GM10248 (cell line): Measurements from ENCODE around the gene PLEKHH3.
A peak's percentile ranks its signal among the peaks of the same experiment; 100 is the strongest.

Experiments used
- CTCF ChIA-PET: fragments of 300-600 bp; sonication (Branson Sonifier 250); formaldehyde crosslinking; extraction: SDS; loops from one replicate; lab custom pipeline; 2021; ENCODE audit warnings: antibody characterized with exemption; lab: Yijun Ruan, JAX
- POLR2A ChIA-PET: fragments of 350-650 bp; sonication (Branson Sonifier 250); formaldehyde crosslinking; extraction: SDS; loops from one replicate; lab custom pipeline; 2020; ENCODE audit warnings: antibody characterized with exemption; lab: Yijun Ruan, JAX
- DNase-seq: peaks from one replicate; pipeline ENCODE4 v3.0.0; 2012; ENCODE audit errors: extremely low spot score
- CTCF ChIP-seq: IDR thresholded peaks from 2 replicates; pipeline ENCODE4 v1.5.1; 2012; ENCODE audit warnings: mild to moderate bottlenecking, low read depth; ENCODE audit errors: extremely low read depth, missing control alignments, control extremely low read depth

The PLEKHH3 gene

GRCh38 chr17:42677921-42678781 is 1.4 kb upstream of the PLEKHH3 start:
- ChIA-PET CTCF (interaction anchor here (1.0 to 6.5 kb wide), 13 partner anchors 11 to 806 kb away, joined by 3 to 97 read pairs (median 5); partner anchors contain the start of genes DHX8, PSMC3IP, RETREG3 and TUBG1), POLR2A (no interaction called here)
- TF ChIP-seq CTCF, result no peak
- peak; percentile 89 for DNase-seq

GRCh38 chr17:42677012-42677857 is 441 bp upstream of the PLEKHH3 start:
- DNase-seq, result peak; percentile 98
- POLR2A ChIA-PET, result interaction anchor here (1.0 to 1.2 kb wide), 2 partner anchors 14 to 68 kb away, joined by 3 to 4 read pairs; partner anchors contain the start of genes RETREG3 and TUBG1
- CTCF ChIA-PET, result interaction anchor here (1.0 to 6.5 kb wide), 7 partner anchors 9 to 99 kb away, joined by 3 to 97 read pairs (median 4); partner anchors contain the start of genes PSMC3IP, RETREG3 and TUBG1
- no peak for TF ChIP-seq CTCF

- ChIA-PET POLR2A (interaction anchor here (1.2 kb wide), 1 partner anchor 67 kb away, joined by 4 read pairs; the partner anchor contains the start of genes RETREG3 and TUBG1), CTCF (interaction anchor here (0.9 to 6.5 kb wide), 8 partner anchors 8 to 98 kb away, joined by 3 to 97 read pairs (median 4); partner anchors contain the start of genes PSMC3IP, RETREG3 and TUBG1)
- no peak for TF ChIP-seq CTCF
- DNase-seq, result no peak
Observed at GRCh38 chr17:42675965-42676423, 800 bp downstream of the PLEKHH3 start.

GRCh38 chr17:42675348-42675964 is 1.3 kb downstream of the PLEKHH3 start:
- no peak for DNase-seq
- no peak for TF ChIP-seq CTCF
- POLR2A ChIA-PET, result no interaction called here
- CTCF ChIA-PET, result interaction anchor here (0.9 to 6.5 kb wide), 8 partner anchors 12 to 98 kb away, joined by 3 to 97 read pairs (median 9); partner anchors contain the start of genes PSMC3IP, RETREG3, TUBG1 and TUBG2

- TF ChIP-seq CTCF, result no peak
- DNase-seq, result no peak
- POLR2A ChIA-PET, result interaction anchor here (0.6 kb wide), 1 partner anchor 396 kb away, joined by 4 read pairs; no protein-coding TSS in a partner anchor
- CTCF ChIA-PET, result interaction anchor here (1.0 to 5.0 kb wide), 14 partner anchors 9 to 99 kb away, joined by 3 to 54 read pairs (median 6); partner anchors contain the start of genes PSMC3IP, RETREG3, TUBG1 and TUBG2
Observed at GRCh38 chr17:42674755-42675347, 1.9 kb downstream of the PLEKHH3 start.
